Activated T-helper 2 cell treated with anti-CD3 and anti-CD28 coated beads, Interferon-gamma antibody, Interleukin-2, Interleukin-4, amounts not matched to agents 10 μg/mL and 5 μg/mL and 100 μg/mL, durations not matched to agents 14 hours and 24 hours and 36 hours (primary cell): ENCODE results near the gene SLC17A6. TPM values are rescaled to one million over a fixed set of nuclear protein-coding genes. Genes with fewer than 3 reads are reported as not detected.

Experiments used
- DNase-seq: peaks from one replicate; pipeline ENCODE4 v3.0.0; 2021; ENCODE audit warnings: low spot score
- H3K27ac Mint-ChIP-seq: one replicate; pipeline ENCODE4 v1.8.0; 2021; ENCODE audit warnings: mixed read lengths
- H3K27me3 Mint-ChIP-seq: one replicate; pipeline ENCODE4 v1.8.0; 2021; ENCODE audit warnings: low read depth, mixed read lengths
- H3K36me3 Mint-ChIP-seq: one replicate; pipeline ENCODE4 v1.8.0; 2021; ENCODE audit warnings: low read depth, mixed read lengths
- H3K4me1 Mint-ChIP-seq: one replicate; pipeline ENCODE4 v1.8.0; 2021; ENCODE audit warnings: low read depth, mixed read lengths
- H3K4me3 Mint-ChIP-seq: one replicate; pipeline ENCODE4 v1.8.0; 2021; ENCODE audit warnings: low read depth, mild to moderate bottlenecking, moderate library complexity, mixed read lengths
- H3K9me3 Mint-ChIP-seq: one replicate; pipeline ENCODE4 v1.8.0; 2021; ENCODE audit warnings: mixed read lengths
- intact Hi-C: fragments of 100-400 bp; cut with micrococcal nuclease; formaldehyde crosslinking; loops from one replicate; pipeline ENCODE4 v1.15.1; 2023
- total RNA-seq: library from RNA; stranded (reverse); gene quantifications from 2 replicates; pipeline ENCODE4 v1.2.3, GENCODE V29; 2022

SLC17A6 gene
- total RNA-seq, 1 donor from 2014 or later = not detected

DNA sequence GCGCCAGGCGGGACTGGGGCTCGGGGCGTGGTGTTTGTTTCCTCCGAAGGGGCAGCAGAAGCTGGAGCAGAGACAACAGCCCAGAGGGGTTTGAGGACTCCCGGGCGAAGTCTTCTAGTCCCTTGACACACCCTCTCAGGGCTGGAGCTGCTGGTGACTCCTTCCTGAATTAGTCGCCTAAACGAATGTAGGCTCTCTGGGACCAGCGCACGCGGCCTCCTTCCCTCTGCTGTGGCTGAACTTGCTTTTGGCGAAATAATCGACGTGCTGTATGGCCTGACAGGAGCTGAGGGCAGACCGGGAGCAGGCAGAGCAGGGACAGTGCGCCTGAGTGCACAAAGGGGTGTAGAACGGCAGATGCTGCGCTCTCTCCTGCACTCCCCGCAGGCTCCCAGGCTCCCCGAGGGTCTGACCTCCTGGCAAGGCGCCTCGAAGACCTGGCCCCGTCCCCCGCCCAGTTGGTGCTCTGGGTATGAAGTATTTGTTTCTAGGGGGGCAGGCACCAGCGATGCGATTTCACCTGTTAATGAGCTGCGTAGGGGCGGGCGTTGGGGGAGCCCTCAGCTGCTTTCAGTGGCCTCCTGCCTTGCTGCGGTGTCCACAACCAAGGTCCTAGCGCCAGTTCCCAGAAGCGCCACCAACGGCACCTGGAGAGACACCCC is 5.3 kb downstream of the SLC17A6 start:
- DNase-seq = no peak
- no peaks in the 10 kb centered on the region for H3K9me3 Mint-ChIP-seq
- H3K4me1 Mint-ChIP-seq = peaks cover 4% of the 10 kb centered on the region
- peaks cover 3% of the 10 kb centered on the region for H3K36me3 Mint-ChIP-seq
- H3K4me3 Mint-ChIP-seq = no peak overlapping the region
- intact Hi-C loops = loop anchor here (5.0 kb wide), 1 partner anchor 89 kb away; no protein-coding TSS in a partner anchor
- H3K27ac Mint-ChIP-seq = no peak overlapping the region
- peaks cover 64% of the 10 kb centered on the region for H3K27me3 Mint-ChIP-seq

DNA sequence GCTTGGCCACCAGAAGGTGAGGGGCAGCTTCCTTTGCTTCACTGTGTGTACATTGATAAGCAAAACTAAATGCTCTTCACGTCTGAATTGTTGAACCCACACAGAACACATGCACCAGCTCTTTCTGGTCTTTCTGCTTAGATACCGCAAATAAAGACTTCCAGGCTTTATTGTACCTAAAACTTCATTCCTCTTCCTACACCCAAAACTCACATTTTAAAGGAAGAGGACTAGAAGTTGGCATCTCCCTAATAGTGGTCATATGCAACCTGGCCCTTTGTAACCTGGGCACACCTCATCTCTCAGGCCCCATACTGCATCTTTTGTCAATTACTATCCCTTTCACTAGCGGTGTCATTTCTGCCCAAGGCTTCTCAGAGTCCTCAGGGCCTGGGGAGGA is 5.9 kb downstream of the SLC17A6 start:
- no peak overlapping the region for H3K4me3 Mint-ChIP-seq
- H3K27ac Mint-ChIP-seq = no peak overlapping the region
- no peak for DNase-seq
- peaks cover 3% of the 10 kb centered on the region for H3K36me3 Mint-ChIP-seq
- H3K27me3 Mint-ChIP-seq = peaks cover 61% of the 10 kb centered on the region
- H3K9me3 Mint-ChIP-seq = no peaks in the 10 kb centered on the region
- intact Hi-C loops = loop anchor here (5.0 kb wide), 1 partner anchor 88 kb away; no protein-coding TSS in a partner anchor
- H3K4me1 Mint-ChIP-seq = peaks cover 4% of the 10 kb centered on the region

DNA sequence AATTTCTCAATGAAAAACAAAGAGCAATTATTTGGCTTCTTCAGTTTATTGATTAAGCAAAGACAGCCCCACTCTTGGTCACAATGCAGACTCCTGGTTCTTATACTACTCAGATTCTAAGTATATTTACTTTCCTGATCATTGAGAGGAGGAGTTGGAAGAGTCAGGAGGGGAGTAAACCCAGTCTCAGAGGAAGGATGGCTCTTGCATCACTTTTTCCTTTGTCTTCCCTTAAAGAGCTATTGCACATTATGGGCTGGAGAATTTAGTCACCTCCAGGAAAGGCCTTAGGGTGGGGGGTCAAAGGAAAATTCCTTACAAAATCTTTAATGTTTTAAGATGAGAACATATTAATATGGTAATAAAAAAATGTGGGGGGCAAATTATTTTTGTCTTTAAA is 8.1 kb downstream of the SLC17A6 start:
- Mint-ChIP-seq H3K4me1 (no peaks in the 10 kb centered on the region), H3K27me3 (peaks cover 39% of the 10 kb centered on the region), H3K9me3 (no peaks in the 10 kb centered on the region), H3K4me3 (no peak overlapping the region), H3K36me3 (no peaks in the 10 kb centered on the region), H3K27ac (no peak overlapping the region)
- intact Hi-C loops = no loop called here
- no peak for DNase-seq

DNA sequence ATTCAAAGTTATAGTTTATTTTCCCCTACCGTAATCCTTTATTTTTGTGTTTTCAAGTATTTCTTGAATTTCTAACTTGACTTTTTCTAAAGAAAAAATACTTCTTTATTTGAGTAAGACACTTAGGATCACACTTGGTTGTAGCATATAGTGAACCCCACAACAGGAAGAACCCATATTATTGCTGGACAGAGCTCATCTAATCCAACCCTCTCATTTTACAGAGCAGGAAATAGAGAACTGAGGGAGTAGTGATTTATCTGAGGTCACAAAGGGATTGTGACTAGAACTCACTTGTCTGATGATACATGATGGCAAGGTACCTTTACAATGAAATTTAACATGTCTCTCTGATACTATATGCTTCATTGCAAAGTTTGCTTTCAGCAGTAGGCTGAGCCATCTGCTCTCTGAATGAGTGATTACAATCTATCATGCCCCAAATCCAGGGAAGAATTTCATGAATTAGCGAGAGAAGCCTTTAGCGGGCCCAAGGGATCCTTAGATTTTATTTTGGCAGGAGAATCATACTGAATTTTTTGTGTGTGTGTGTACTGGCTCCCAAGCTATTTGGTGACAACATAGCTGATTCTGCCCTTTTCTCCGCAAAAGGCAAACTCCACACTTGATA is 9.8 kb downstream of the SLC17A6 start:
- peaks cover 24% of the 10 kb centered on the region for H3K27me3 Mint-ChIP-seq
- no peaks in the 10 kb centered on the region for H3K36me3 Mint-ChIP-seq
- DNase-seq = no peak
- no peaks in the 10 kb centered on the region for H3K4me1 Mint-ChIP-seq
- H3K4me3 Mint-ChIP-seq = no peak overlapping the region
- intact Hi-C loops = no loop called here
- no peaks in the 10 kb centered on the region for H3K9me3 Mint-ChIP-seq
- no peak overlapping the region for H3K27ac Mint-ChIP-seq

DNA sequence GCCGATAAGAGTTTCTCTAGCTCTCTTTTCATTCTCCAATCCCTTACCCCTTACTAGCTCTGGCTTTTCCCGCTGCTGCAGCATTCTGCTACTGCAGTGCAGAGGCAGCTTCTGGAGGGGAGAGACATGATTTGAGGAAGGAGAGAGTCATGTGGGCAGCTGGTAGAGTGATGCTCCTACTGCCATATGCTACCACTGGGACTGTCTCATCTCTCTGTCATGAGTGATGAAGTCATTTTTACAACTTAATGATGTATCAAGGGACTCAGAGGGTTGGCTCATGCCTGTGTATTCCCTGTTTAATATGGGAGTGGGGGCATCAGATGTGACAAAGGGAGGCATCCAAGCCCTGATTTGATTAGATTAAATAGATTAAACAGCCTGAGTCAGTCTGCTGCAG is 11.3 kb downstream of the SLC17A6 start:
- DNase-seq = no peak

DNA sequence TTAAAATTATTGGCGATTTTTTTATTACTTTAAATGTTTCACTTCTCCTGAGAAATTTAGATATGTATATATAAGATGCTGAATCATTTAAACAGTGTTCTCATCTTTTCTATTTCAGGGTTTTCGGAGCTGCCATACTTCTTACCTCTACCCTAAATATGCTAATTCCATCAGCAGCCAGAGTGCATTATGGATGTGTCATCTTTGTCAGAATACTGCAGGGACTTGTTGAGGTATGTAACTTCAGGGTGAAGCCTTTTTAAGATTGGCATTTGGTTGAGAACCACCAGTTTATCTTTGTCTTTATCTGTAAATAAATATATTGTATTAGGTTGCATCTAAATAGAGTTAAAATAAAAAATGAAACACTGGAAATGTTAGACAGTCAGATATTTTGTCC is 21.1 kb downstream of the SLC17A6 start:
- H3K36me3 Mint-ChIP-seq = no peaks in the 10 kb centered on the region
- no peak overlapping the region for H3K27ac Mint-ChIP-seq
- no peaks in the 10 kb centered on the region for H3K9me3 Mint-ChIP-seq
- H3K4me3 Mint-ChIP-seq = no peak overlapping the region
- no peak for DNase-seq
- no peaks in the 10 kb centered on the region for H3K4me1 Mint-ChIP-seq
- intact Hi-C loops = no loop called here
- no peaks in the 10 kb centered on the region for H3K27me3 Mint-ChIP-seq

More for the DNA sequence above, 11.3 kb downstream of the SLC17A6 start:
- no peak overlapping the region for H3K27ac Mint-ChIP-seq
- no peaks in the 10 kb centered on the region for H3K36me3 Mint-ChIP-seq
- H3K27me3 Mint-ChIP-seq = peaks cover 10% of the 10 kb centered on the region
- no peaks in the 10 kb centered on the region for H3K4me1 Mint-ChIP-seq
- no peak overlapping the region for H3K4me3 Mint-ChIP-seq
- H3K9me3 Mint-ChIP-seq = no peaks in the 10 kb centered on the region
- intact Hi-C loops = no loop called here

DNA sequence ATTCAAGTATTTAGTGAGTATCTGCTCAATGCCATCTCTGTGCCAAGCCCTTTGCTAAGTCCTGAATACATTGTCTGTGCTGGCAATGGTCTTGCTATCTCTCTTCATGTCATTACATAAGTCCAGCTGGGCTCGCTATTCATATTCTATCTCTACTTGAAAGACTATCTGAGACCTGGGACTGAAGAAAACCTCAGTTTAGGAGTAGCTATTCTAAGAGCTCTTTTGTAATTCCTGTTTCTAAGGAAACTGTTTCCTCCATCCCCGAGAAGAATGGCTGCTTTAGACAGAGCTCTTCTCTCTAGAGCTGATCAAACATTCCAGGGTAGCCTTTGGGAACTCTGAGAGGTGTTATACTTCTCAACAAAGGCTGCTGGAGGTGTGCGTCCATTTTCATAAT is 33.0 kb downstream of the SLC17A6 start:
- Mint-ChIP-seq H3K27ac (no peak overlapping the region), H3K27me3 (no peaks in the 10 kb centered on the region), H3K4me3 (no peak overlapping the region), H3K4me1 (no peaks in the 10 kb centered on the region), H3K9me3 (no peaks in the 10 kb centered on the region), H3K36me3 (no peaks in the 10 kb centered on the region)
- DNase-seq = no peak
- intact Hi-C loops = no loop called here

DNA sequence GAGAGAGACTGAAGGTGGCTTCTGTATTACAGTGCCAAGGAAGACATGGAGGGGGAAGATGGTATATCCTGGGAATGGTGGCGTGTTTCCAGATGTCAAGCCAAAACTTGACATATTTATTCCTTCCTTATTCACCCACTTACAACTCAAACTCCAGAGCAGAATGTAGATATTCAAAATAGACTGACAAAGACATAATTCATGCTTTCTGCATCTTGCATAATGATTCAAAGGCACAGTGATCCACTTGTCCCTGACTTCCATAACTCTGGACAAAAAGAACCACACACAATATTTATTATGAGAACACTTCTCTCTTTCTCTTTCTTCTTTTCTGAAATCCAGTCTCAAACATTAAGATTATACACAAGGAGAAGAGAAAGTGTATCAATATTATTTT is 48.9 kb downstream of the SLC17A6 start:
- H3K36me3 Mint-ChIP-seq = no peaks in the 10 kb centered on the region
- DNase-seq = no peak

DNA sequence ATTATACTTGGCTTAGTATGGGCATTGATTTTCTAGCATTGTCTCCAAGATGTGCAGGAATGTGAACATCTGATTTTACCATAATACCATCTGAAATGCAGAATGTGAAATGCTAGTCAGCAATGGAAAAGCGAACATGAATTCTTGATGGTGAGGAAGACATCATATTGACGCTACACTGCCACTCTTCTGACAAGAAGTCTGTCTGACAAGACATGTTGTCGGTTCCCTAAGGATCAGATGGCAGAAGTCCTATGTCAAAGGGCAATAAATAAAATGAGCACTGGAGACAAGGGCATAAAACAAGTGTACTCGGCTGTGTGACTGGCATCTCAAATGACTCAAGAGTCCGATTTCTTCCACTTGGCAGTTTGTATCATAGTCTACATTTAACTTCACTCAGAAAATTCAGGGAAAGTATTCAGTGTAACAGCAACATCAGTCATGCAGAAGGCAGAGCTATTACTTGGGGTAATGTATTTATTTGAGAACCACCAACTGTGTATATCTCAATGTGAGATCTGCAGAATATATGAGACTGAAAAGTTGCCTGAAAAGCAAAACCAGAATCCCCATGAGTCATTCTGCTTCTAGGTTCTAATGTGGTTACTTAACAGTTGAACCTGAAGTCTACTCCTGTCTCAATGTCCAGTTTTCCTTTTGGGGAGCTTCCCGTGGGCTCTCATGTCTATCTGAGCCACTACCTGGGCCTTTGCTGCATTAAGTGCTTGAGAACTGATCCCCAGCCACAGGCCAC is 51.5 kb downstream of the SLC17A6 start:
- no peak overlapping the region for H3K4me3 Mint-ChIP-seq
- H3K27me3 Mint-ChIP-seq = no peaks in the 10 kb centered on the region
- no peak overlapping the region for H3K27ac Mint-ChIP-seq
- H3K4me1 Mint-ChIP-seq = no peaks in the 10 kb centered on the region
- no peaks in the 10 kb centered on the region for H3K9me3 Mint-ChIP-seq
- no peaks in the 10 kb centered on the region for H3K36me3 Mint-ChIP-seq
- intact Hi-C loops = no loop called here
- DNase-seq = no peak

More for the DNA sequence above, 48.9 kb downstream of the SLC17A6 start:
- Mint-ChIP-seq H3K27ac (no peak overlapping the region), H3K4me1 (no peaks in the 10 kb centered on the region), H3K27me3 (no peaks in the 10 kb centered on the region), H3K9me3 (no peaks in the 10 kb centered on the region), H3K4me3 (no peak overlapping the region)
- intact Hi-C loops = no loop called here

DNA sequence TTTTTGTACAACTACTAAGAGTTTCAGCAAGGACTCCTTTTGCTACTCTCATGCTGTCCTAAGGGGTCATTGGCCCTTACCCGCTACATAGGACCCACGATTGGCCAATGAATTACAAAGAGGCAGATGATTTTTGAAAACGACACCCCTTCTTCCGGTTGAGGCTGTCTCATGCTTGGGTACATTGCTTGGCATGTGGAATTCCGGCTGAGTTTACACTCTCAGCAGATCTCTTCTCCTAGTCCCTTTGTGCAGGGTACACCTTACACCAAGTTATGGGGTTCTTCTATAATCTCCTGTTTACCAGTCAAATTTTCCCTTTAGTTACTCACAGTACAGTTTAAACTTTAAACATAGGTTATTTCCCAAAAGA is 52.1 kb downstream of the SLC17A6 start:
- Mint-ChIP-seq H3K27ac (no peak overlapping the region), H3K36me3 (no peaks in the 10 kb centered on the region), H3K9me3 (no peaks in the 10 kb centered on the region), H3K4me1 (no peaks in the 10 kb centered on the region), H3K27me3 (no peaks in the 10 kb centered on the region), H3K4me3 (no peak overlapping the region)
- intact Hi-C loops = no loop called here
- DNase-seq = no peak

DNA sequence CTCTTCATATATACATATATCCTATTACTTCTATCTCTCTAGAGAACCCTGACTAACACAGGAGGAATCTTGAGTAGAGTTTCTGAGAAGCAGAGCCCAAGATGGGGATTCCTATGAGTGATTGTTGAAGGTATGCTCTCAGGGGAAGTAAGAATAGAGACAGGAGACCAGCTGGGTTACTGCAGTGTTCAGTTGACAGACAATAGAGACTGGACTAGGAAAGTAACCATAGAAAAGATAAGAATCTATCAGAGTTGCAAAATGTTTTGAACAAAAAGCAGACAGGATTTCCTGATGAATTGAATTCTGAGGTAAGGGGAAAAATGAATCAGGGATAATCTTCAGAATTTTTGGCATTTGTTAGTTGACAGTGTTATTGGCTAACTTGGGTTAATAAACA is 54.4 kb downstream of the SLC17A6 start:
- H3K27ac Mint-ChIP-seq = no peak overlapping the region
- no peaks in the 10 kb centered on the region for H3K4me1 Mint-ChIP-seq
- no peaks in the 10 kb centered on the region for H3K27me3 Mint-ChIP-seq
- H3K9me3 Mint-ChIP-seq = no peaks in the 10 kb centered on the region
- intact Hi-C loops = no loop called here
- no peak overlapping the region for H3K4me3 Mint-ChIP-seq
- no peak for DNase-seq
- no peaks in the 10 kb centered on the region for H3K36me3 Mint-ChIP-seq

DNA sequence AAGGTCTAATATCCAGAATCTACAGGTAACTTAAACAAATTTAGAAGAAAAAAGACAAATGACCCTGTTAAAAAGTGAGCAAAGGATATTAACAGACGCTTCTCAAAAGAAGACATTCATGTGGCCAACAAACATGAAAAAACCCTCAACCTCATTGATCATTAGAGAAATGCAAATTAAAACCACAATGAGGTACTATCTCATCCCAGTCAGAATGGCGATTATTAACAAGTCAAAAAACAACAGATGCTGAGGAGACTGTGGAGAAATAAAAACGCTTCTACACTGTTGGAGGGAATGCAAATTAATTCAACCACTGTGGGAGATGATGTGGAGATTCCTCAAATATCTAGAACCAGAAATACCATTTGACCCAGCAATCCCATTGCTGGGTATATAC is 67.2 kb downstream of the SLC17A6 start:
- no peaks in the 10 kb centered on the region for H3K4me1 Mint-ChIP-seq
- intact Hi-C loops = no loop called here
- H3K27me3 Mint-ChIP-seq = no peaks in the 10 kb centered on the region
- H3K9me3 Mint-ChIP-seq = no peaks in the 10 kb centered on the region
- no peak for DNase-seq
- no peak overlapping the region for H3K27ac Mint-ChIP-seq
- no peaks in the 10 kb centered on the region for H3K36me3 Mint-ChIP-seq
- H3K4me3 Mint-ChIP-seq = no peak overlapping the region

DNA sequence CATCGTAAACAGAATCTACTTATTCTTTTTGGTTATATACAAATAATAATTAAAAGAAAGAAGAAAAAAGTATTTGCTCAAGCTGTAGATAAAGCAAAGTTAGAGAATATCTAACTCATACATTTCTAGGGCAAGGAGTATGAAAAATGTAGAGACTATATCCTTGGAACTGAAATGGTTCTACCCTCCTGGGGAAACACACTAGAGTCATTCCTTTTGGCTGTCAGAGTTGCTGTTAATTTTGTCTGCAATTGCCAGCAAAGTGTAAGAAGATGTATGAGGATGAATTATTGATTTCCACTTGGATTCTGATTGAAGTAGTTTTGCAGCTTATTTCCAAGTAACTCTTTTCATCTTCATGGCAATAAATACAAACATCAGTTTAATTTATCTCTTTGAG is 69.1 kb downstream of the SLC17A6 start:
- intact Hi-C loops = no loop called here
- Mint-ChIP-seq H3K36me3 (no peaks in the 10 kb centered on the region), H3K27me3 (no peaks in the 10 kb centered on the region)

More for the DNA sequence above, 69.1 kb downstream of the SLC17A6 start:
- Mint-ChIP-seq H3K9me3 (no peaks in the 10 kb centered on the region), H3K4me1 (no peaks in the 10 kb centered on the region), H3K27ac (no peak overlapping the region), H3K4me3 (no peak overlapping the region)
- DNase-seq = no peak
